H1 (cell line): ENCODE results near the gene HLTF. TPM values are rescaled to one million over a fixed set of nuclear protein-coding genes. Genes with fewer than 3 reads are reported as not detected.

Source experiments
- JUND ChIP-seq: IDR thresholded peaks from 2 replicates; pipeline ENCODE4 v1.6.1; 2011; ENCODE audit warnings: mild to moderate bottlenecking, improper control_type of control experiment, low read length
- SIN3A ChIP-seq, 2 experiments: IDR thresholded peaks in 1 of 2; conservative IDR thresholded peaks in 1 of 2; 2 replicates each; pipeline ENCODE4 v1.6.1; 2011 to 2012; ENCODE audit warnings: low read length in 2 of 2, improper control_type of control experiment in 1 of 2, low read depth in 1 of 2, mild to moderate bottlenecking in 1 of 2
- polyA plus RNA-seq, 7 experiments: library from polyadenylated mRNA; depleted of rRNA in 3 of 7; stranded (reverse) in 5 of 7; unstranded in 2 of 7; fragments of >200 nt in 5 of 7; fragments of 200-250 nt in 2 of 7; gene quantifications; 1 replicate in 5 of 7; 2 replicates in 1 of 7; 4 replicates in 1 of 7; pipeline versions ENCODE4 v1.2.1 to v1.2.3, GENCODE V29; 2011 to 2013; ENCODE audit warnings: missing spikeins in 2 of 7, mixed read lengths in 2 of 7
- total RNA-seq: library from RNA; stranded (reverse); fragmentation: NEBNext Ultra II Directional; extraction: Animal tissue kit (Norgen Biotek cat#: 25700); gene quantifications from 2 replicates; pipeline ENCODE4 v1.2.1, GENCODE V29; 2021

HLTF gene
- total and polyA plus RNA-seq, 2 of the 8 experiments (the other 6 are each of a cell fraction or from before 2014, with no cell fraction given): 18.1 to 60.3 TPM

DNA sequence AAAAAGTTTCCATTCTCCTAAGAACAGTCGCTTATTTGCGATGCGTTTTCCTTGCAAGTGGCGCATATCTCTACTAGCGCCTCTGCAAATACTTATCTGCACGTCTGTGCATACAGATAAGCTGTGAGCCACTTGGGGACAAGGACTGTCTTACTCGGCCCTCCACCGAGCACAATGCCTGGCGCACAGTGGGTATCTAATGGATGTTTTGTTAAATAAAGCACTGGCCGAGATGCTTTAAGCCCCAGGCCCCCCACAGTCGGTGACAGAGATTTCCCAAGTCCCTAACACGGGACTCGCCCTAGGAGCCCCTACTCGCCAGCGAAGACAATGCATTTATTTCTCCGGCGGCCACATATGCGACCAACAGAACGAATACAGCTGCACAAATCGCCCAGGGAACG is 503 bp downstream of the HLTF start (continued):
- TF ChIP-seq SIN3A (conservative IDR thresholded peaks at IDR 0.05 in 1 of 2, IDR thresholded peaks at IDR 0.05 in 1 of 2; ENCODE audit: low read depth in 1 of 2, low read length in 2 of 2) (0 out of 4 replicates have a peak, but pooled peaks of 1 of the 2 experiments have one; percentile 58), JUND (no peak)
